SK-N-SH (cell line): ENCODE data around the gene NELFA. TPM values are rescaled to one million over a fixed set of nuclear protein-coding genes. Genes with fewer than 3 reads are reported as not detected.

Experiments
- CTCF ChIA-PET: fragments of 300-600, 350-600 bp; formaldehyde crosslinking; extraction: SDS; loops from one replicate; lab custom pipeline; 2021; lab: Yijun Ruan, JAX
- POLR2A ChIA-PET: fragments of 350-600 bp; sonication (Branson Sonifier 250); formaldehyde crosslinking; extraction: SDS; loops from one replicate; lab custom pipeline; 2020; ENCODE audit warnings: antibody characterized with exemption, inconsistent platforms; lab: Yijun Ruan, JAX
- DNase-seq: peaks from one replicate; pipeline ENCODE4 v3.0.0; 2012
- H2AFZ ChIP-seq: fragments of 200-600 bp; sonication (generic); 2 replicates; pipeline ENCODE4 v1.8.1; 2016; ENCODE audit warnings: antibody characterized with exemption, mild to moderate bottlenecking, low read depth
- H3F3A ChIP-seq: fragments of 200-600 bp; sonication (generic); replicated peaks from 2 replicates; pipeline ENCODE3; 2016; ENCODE audit warnings: antibody characterized with exemption, mild to moderate bottlenecking; ENCODE audit not compliant: insufficient read depth
- H3K27ac ChIP-seq, 2 experiments: fragments of 200-500 bp in 1 of 2; fragments of 200-600 bp in 1 of 2; sonication (Bioruptor generic) in 1 of 2; sonication (generic), shearing (Covaris generic) in 1 of 2; 2 replicates each; pipeline versions ENCODE4 v1.5.1 to v1.6.1; 2014 to 2016; ENCODE audit warnings: low read depth in 2 of 2, inconsistent platforms in 1 of 2, low read length in 1 of 2, mild to moderate bottlenecking in 1 of 2, mixed read lengths in 1 of 2
- H3K27me3 ChIP-seq: fragments of 200-600 bp; sonication (generic), shearing (Covaris generic); 2 replicates; pipeline ENCODE4 v1.6.1; 2016; ENCODE audit warnings: mixed run types; ENCODE audit not compliant: insufficient read depth
- H3K36me3 ChIP-seq, 2 experiments: fragments of 200-500 bp in 1 of 2; fragments of 200-600 bp in 1 of 2; sonication (Bioruptor generic) in 1 of 2; sonication (generic) in 1 of 2; replicated peaks in 1 of 2; 2 replicates each; pipeline versions ENCODE3 to v1.5.1; 2014 to 2016; ENCODE audit warnings: low read length in 1 of 2, mild to moderate bottlenecking in 1 of 2; ENCODE audit not compliant: insufficient read depth in 2 of 2, control insufficient read depth in 1 of 2
- H3K4me1 ChIP-seq, 2 experiments: fragments of 200-500 bp in 1 of 2; fragments of 200-600 bp in 1 of 2; sonication (Bioruptor generic) in 1 of 2; sonication (generic), shearing (Covaris generic) in 1 of 2; 2 replicates each; pipeline versions ENCODE4 v1.5.1 to v1.6.1; 2014 to 2016; ENCODE audit warnings: low read depth in 1 of 2, low read length in 1 of 2, mixed run types in 1 of 2; ENCODE audit not compliant: insufficient read depth in 2 of 2, control insufficient read depth in 1 of 2
- H3K4me2 ChIP-seq: fragments of 200-600 bp; sonication (generic), shearing (Covaris generic); 2 replicates; pipeline ENCODE4 v1.6.1; 2017; ENCODE audit warnings: mixed run types
- H3K4me3 ChIP-seq, 2 experiments: fragments of 200-500 bp in 1 of 2; fragments of 200-600 bp in 1 of 2; sonication (Bioruptor generic) in 1 of 2; sonication (generic), shearing (Covaris generic) in 1 of 2; 2 replicates each; pipeline versions ENCODE4 v1.5.1 to v1.8.1; 2014 to 2016; ENCODE audit warnings: low read depth in 2 of 2, inconsistent platforms in 1 of 2, low read length in 1 of 2, mild to moderate bottlenecking in 1 of 2, mixed read lengths in 1 of 2, moderate library complexity in 1 of 2
- H3K79me2 ChIP-seq: fragments of 200-600 bp; sonication (generic); 2 replicates; pipeline ENCODE4 v1.8.1; 2017; ENCODE audit warnings: mild to moderate bottlenecking; ENCODE audit not compliant: insufficient read depth
- H3K9ac ChIP-seq: fragments of 200-600 bp; sonication (generic); 2 replicates; pipeline ENCODE4 v1.6.1; 2017; ENCODE audit warnings: mixed run types
- H3K9me2 ChIP-seq: fragments of 200-600 bp; sonication (generic); 2 replicates; pipeline ENCODE4 v1.6.1; 2017; ENCODE audit warnings: mixed run types
- H3K9me3 ChIP-seq: fragments of 200-600 bp; sonication (generic); 2 replicates; pipeline ENCODE4 v1.6.1; 2017; ENCODE audit warnings: mixed run types, mild to moderate bottlenecking, moderate library complexity
- H4K20me1 ChIP-seq: fragments of 200-600 bp; sonication (generic); 2 replicates; pipeline ENCODE4 v1.6.1; 2017; ENCODE audit warnings: mild to moderate bottlenecking, mixed run types; ENCODE audit not compliant: insufficient read depth
- CHD2 ChIP-seq: fragments of 150-350 bp; IDR thresholded peaks from 2 replicates; pipeline ENCODE4 v1.6.1; 2018; ENCODE audit warnings: low read length; ENCODE audit not compliant: partially characterized antibody
- CTCF ChIP-seq: fragments of 200-600 bp; sonication (generic); IDR thresholded peaks from 2 replicates; pipeline ENCODE4 v1.6.1; 2017; ENCODE audit warnings: antibody characterized with exemption, mild to moderate bottlenecking, moderate library complexity
- ELF1 ChIP-seq: IDR thresholded peaks from 2 replicates; pipeline ENCODE4 v1.4.0; 2012
- EP300 ChIP-seq, 2 experiments: IDR thresholded peaks; 2 replicates each; pipeline versions ENCODE4 v1.4.0 to v1.6.1; 2012; ENCODE audit warnings: borderline replicate concordance in 1 of 2, low read depth in 1 of 2, low read length in 1 of 2
- FOXM1 ChIP-seq: IDR thresholded peaks from 2 replicates; pipeline ENCODE4 v1.4.0; 2012; ENCODE audit warnings: low read depth, mild to moderate bottlenecking
- JUND ChIP-seq: IDR thresholded peaks from 2 replicates; pipeline ENCODE4 v1.4.0; 2012
- MAX ChIP-seq: IDR thresholded peaks from 2 replicates; pipeline ENCODE4 v1.4.0; 2012; ENCODE audit warnings: low read depth
- MEF2A ChIP-seq: IDR thresholded peaks from 2 replicates; pipeline ENCODE4 v1.4.0; 2012; ENCODE audit warnings: low read depth, borderline replicate concordance
- MXI1 ChIP-seq: IDR thresholded peaks from 2 replicates; pipeline ENCODE4 v1.6.1; 2012; ENCODE audit warnings: mild to moderate bottlenecking, low read depth, low read length, improper control_type of control experiment
- NFIC ChIP-seq: IDR thresholded peaks from 2 replicates; pipeline ENCODE4 v1.4.0; 2012; ENCODE audit warnings: borderline replicate concordance
- POLR2AphosphoS5 ChIP-seq: IDR thresholded peaks from 2 replicates; pipeline ENCODE4 v1.6.1; 2012; ENCODE audit warnings: low read depth, low read length
- RAD21 ChIP-seq: IDR thresholded peaks from 2 replicates; pipeline ENCODE4 v1.6.1; 2012; ENCODE audit warnings: mild to moderate bottlenecking, low read length
- REST ChIP-seq: IDR thresholded peaks from 2 replicates; pipeline ENCODE4 v1.6.1; 2012; ENCODE audit warnings: mild to moderate bottlenecking, low read depth, low read length, moderate library complexity
- RFX5 ChIP-seq: IDR thresholded peaks from 2 replicates; pipeline ENCODE4 v1.6.1; 2012; ENCODE audit warnings: mild to moderate bottlenecking, improper control_type of control experiment, low read length
- RXRA ChIP-seq: IDR thresholded peaks from 2 replicates; pipeline ENCODE4 v1.4.0; 2012; ENCODE audit warnings: low read depth, mild to moderate bottlenecking, borderline replicate concordance
- SIN3A ChIP-seq: IDR thresholded peaks from 2 replicates; pipeline ENCODE4 v1.6.1; 2012; ENCODE audit warnings: low read depth, mild to moderate bottlenecking, low read length, moderate library complexity, borderline replicate concordance
- SMC3 ChIP-seq: IDR thresholded peaks from 2 replicates; pipeline ENCODE4 v1.6.1; 2012; ENCODE audit warnings: low read depth, low read length, improper control_type of control experiment
- TAF1 ChIP-seq: IDR thresholded peaks from 2 replicates; pipeline ENCODE4 v1.6.1; 2012; ENCODE audit warnings: low read depth, mild to moderate bottlenecking, low read length, moderate library complexity, borderline replicate concordance
- TCF12 ChIP-seq: IDR thresholded peaks from 2 replicates; pipeline ENCODE4 v1.4.0; 2012
- TEAD4 ChIP-seq: IDR thresholded peaks from 2 replicates; pipeline ENCODE4 v1.4.0; 2012; ENCODE audit warnings: mild to moderate bottlenecking, borderline replicate concordance; ENCODE audit not compliant: insufficient read depth
- USF1 ChIP-seq: IDR thresholded peaks from 2 replicates; pipeline ENCODE4 v1.4.0; 2012; ENCODE audit warnings: low read depth, borderline replicate concordance
- WGBS: methylation state at CpG from one replicate; pipeline ENCODE4 v1.1.6; 2017; ENCODE audit warnings: low lambda C conversion rate; 5-methylcytosine and 5-hydroxymethylcytosine counted together
- polyA plus RNA-seq, 3 experiments: library from polyadenylated mRNA; depleted of rRNA; stranded (reverse); fragments of >200 nt; gene quantifications; 2 replicates each; pipeline ENCODE4 v1.2.3, GENCODE V29; 2012

The NELFA gene
- polyA plus RNA-seq, 1 of the 3 experiments (the other 2 are of a cell fraction) = 26.8 TPM

GRCh38 chr4:1969928-1970723 is 38.6 kb downstream of the NELFA start:
- Histone ChIP-seq H3K4me1 (peaks cover 0 to 11% of the 10 kb centered on the region in 2 experiments; a peak in 1 of 4 replicates), H3K79me2 (peaks cover 40% of the 10 kb centered on the region), H4K20me1 (no peaks in the 10 kb centered on the region), H2AFZ (no peak overlapping the region), H3K4me2 (no peak overlapping the region), H3K36me3 (peaks cover 31 to 38% of the 10 kb centered on the region in 2 experiments), H3K4me3 (no peak overlapping the region), H3K27ac (no peak overlapping the region), H3K9me3 (no peaks in the 10 kb centered on the region), H3K27me3 (no peaks in the 10 kb centered on the region), H3K9me2 (no peaks in the 10 kb centered on the region)
- POLR2A ChIA-PET = no interaction called here
- no peak for DNase-seq
- 93% methylated on average over 17 of the region's 17 CpGs for WGBS
- CTCF ChIA-PET = interaction anchor here (1.4 to 1.8 kb wide), 2 partner anchors 13 to 15 kb away, joined by 3 to 4 read pairs; no protein-coding TSS in a partner anchor
- TF ChIP-seq SMC3 (no peak), FOXM1 (no peak), MXI1 (no peak)
- TF ChIP-seq, all 33 proteins: peak for 0
- H3K9ac ChIP-seq = no peak overlapping the region
- peaks cover 3% of the 10 kb centered on the region for H3F3A ChIP-seq

- Histone ChIP-seq H3K9ac (no peak overlapping the region), H3K79me2 (peaks cover 48% of the 10 kb centered on the region), H3K27me3 (no peaks in the 10 kb centered on the region), H2AFZ (no peak overlapping the region), H3K4me1 (peaks cover 0 to 11% of the 10 kb centered on the region in 2 experiments; a peak in 1 of 4 replicates), H3K9me2 (no peaks in the 10 kb centered on the region), H4K20me1 (no peaks in the 10 kb centered on the region), H3K4me2 (no peak overlapping the region), H3K36me3 (peaks cover 36 to 42% of the 10 kb centered on the region in 2 experiments), H3F3A (peaks cover 3% of the 10 kb centered on the region), H3K4me3 (no peak overlapping the region), H3K9me3 (no peaks in the 10 kb centered on the region)
- CTCF ChIA-PET = interaction anchor here (1.8 kb wide), 1 partner anchor 15 kb away, joined by 4 read pairs; no protein-coding TSS in a partner anchor
- DNase-seq = no peak
- POLR2A ChIA-PET = no interaction called here
- TF ChIP-seq CTCF (no peak), RFX5 (no peak), CHD2 (no peak), SIN3A (no peak), TAF1 (no peak), FOXM1 (no peak), RAD21 (no peak), POLR2AphosphoS5 (no peak), ELF1 (no peak), REST (no peak), SMC3 (no peak), EP300 (IDR thresholded peaks at IDR 0.05; ENCODE audit: borderline replicate concordance in 1 of 2, low read depth in 1 of 2, low read length in 1 of 2) (no peak), TEAD4 (no peak), TCF12 (no peak), RXRA (no peak), USF1 (no peak), JUND (no peak), NFIC (no peak), MAX (no peak), MEF2A (no peak)
- TF ChIP-seq, all 33 proteins: peak for 0
- over 99% methylated on average over 7 of the region's 7 CpGs for WGBS
- no peak overlapping the region for H3K27ac ChIP-seq
These were observed 40.0 kb downstream of the NELFA start for GRCh38 chr4:1968686-1969295.
